ENCODE measurements around the gene CCDC171. TPM values are rescaled to one million over a fixed set of nuclear protein-coding genes. Genes with fewer than 3 reads are reported as not detected.

CCDC171 gene
- total RNA-seq, 1 experiment from 2014 or later: 1.6 TPM

DNA sequence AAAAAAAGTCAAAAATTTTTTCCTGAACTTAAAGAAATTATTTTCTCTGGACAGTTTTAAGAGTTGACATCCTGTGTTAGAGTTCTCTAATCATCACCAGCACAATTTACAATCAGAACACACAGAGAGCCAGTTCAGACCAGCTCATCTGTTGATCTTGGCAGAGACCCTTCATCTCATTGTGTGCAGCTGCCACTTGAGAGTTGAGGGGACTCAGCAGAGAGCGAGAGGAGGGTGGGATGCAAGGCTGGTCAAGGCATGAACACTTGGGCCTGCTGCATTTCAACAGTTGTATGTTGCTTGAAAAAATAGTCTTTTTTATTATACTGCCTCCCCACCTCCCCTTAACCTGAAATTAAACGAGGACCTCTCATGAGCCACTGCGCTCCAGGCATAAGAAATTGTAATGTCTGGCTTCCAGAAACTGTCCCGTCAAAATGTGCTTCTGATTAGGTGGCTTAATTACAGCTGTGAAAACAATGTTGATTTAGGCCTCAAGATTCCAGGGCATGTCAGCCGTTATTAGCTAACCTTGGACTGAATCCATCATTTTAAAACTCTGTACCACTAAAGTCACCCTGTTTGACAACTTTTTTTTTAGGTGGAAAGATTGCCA is 383.6 kb downstream of the CCDC171 start:
- CTCF ChIA-PET: interaction anchor here (0.5 kb wide), 1 partner anchor 1597 kb away, joined by 4 read pairs; no protein-coding TSS in a partner anchor
- no peak overlapping the region for H3K4me3 ChIP-seq (ENCODE audit: low read depth, low read length)
- POLR2A ChIA-PET: no interaction called here
- Mint-ChIP-seq H3K27me3 (ENCODE audit: insufficient read depth, unreplicated experiment) (no peaks in the 10 kb centered on the region), H3K4me1 (ENCODE audit: low read depth, unreplicated experiment) (no peaks in the 10 kb centered on the region), H3K36me3 (ENCODE audit: insufficient read depth, unreplicated experiment) (no peaks in the 10 kb centered on the region), H3K27ac (ENCODE audit: unreplicated experiment) (no peak overlapping the region), H3K4me3 (ENCODE audit: unreplicated experiment) (no peak overlapping the region), H3K9me3 (ENCODE audit: unreplicated experiment) (no peaks in the 10 kb centered on the region)
- no peak for TF ChIP-seq CTCF (IDR thresholded peaks at IDR 0.05; ENCODE audit: insufficient read depth in 1 of 2, low read depth in 1 of 2, low read length in 1 of 2, severe bottlenecking in 1 of 2, unreplicated experiment in 1 of 2)
- BruUV-seq (replicated peaks): no TSS peak
- H3K9me3 ChIP-seq: no peaks in the 10 kb centered on the region
- intact Hi-C loops (cut with micrococcal nuclease; ENCODE audit: unreplicated experiment): no loop called here
- no peaks in the 10 kb centered on the region for H3K4me1 ChIP-seq
- H3K27me3 ChIP-seq (replicated peaks; ENCODE audit: control insufficient read depth, insufficient read depth, low read length): no peaks in the 10 kb centered on the region
- no peaks in the 10 kb centered on the region for H3K36me3 ChIP-seq (ENCODE audit: control insufficient read depth, insufficient read depth, low read length)
- no peak for DNase-seq

DNA sequence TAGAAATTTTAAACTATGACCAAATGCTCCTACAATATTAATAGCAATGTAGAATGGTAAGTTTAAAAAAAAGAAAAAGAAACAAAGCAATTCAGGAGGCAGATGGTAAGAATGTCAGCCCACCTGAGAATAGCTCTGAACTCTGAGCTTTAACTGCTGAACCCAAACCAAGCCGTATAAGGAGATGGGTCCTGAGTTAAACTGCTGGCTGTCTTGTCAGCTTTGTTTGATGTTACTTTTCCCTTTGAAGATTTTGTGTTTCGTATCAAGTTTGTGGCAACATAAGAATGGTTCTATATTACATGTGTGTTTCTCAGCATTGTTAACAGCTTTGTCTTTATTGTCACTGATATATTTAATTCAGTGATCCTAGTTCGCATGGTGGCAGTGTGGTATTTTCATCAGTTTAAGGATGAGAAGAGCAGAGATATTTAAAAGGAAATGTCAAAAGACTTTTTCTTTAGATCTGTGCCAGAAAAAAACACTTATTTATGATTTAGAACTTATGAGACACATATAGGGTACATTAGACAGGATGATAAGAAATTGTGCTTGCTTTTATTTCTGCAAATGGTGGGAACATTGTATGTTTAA is 390.1 kb downstream of the CCDC171 start:
- intact Hi-C loops (cut with micrococcal nuclease; ENCODE audit: unreplicated experiment): no loop called here
- Histone ChIP-seq H3K27me3 (replicated peaks; ENCODE audit: control insufficient read depth, insufficient read depth, low read length) (no peaks in the 10 kb centered on the region), H3K9me3 (no peaks in the 10 kb centered on the region), H3K36me3 (ENCODE audit: control insufficient read depth, insufficient read depth, low read length) (no peaks in the 10 kb centered on the region), H3K4me3 (ENCODE audit: low read depth, low read length) (no peak overlapping the region), H3K4me1 (no peaks in the 10 kb centered on the region)
- DNase-seq: no peak
- Mint-ChIP-seq H3K4me3 (ENCODE audit: unreplicated experiment) (no peak overlapping the region), H3K36me3 (ENCODE audit: insufficient read depth, unreplicated experiment) (no peaks in the 10 kb centered on the region), H3K4me1 (ENCODE audit: low read depth, unreplicated experiment) (no peaks in the 10 kb centered on the region), H3K27ac (ENCODE audit: unreplicated experiment) (no peak overlapping the region), H3K9me3 (ENCODE audit: unreplicated experiment) (no peaks in the 10 kb centered on the region), H3K27me3 (ENCODE audit: insufficient read depth, unreplicated experiment) (no peaks in the 10 kb centered on the region)
- CTCF ChIA-PET: no interaction called here
- BruUV-seq (replicated peaks): no TSS peak
- TF ChIP-seq CTCF (IDR thresholded peaks at IDR 0.05; ENCODE audit: insufficient read depth in 1 of 2, low read depth in 1 of 2, low read length in 1 of 2, severe bottlenecking in 1 of 2, unreplicated experiment in 1 of 2): no peak
- POLR2A ChIA-PET: no interaction called here

- Mint-ChIP-seq H3K27me3 (ENCODE audit: insufficient read depth, unreplicated experiment) (no peaks in the 10 kb centered on the region), H3K4me3 (ENCODE audit: unreplicated experiment) (no peak overlapping the region), H3K27ac (ENCODE audit: unreplicated experiment) (no peak overlapping the region), H3K9me3 (ENCODE audit: unreplicated experiment) (no peaks in the 10 kb centered on the region), H3K36me3 (ENCODE audit: insufficient read depth, unreplicated experiment) (no peaks in the 10 kb centered on the region), H3K4me1 (ENCODE audit: low read depth, unreplicated experiment) (no peaks in the 10 kb centered on the region)
- intact Hi-C loops (cut with micrococcal nuclease; ENCODE audit: unreplicated experiment): no loop called here
- H3K9me3 ChIP-seq: no peaks in the 10 kb centered on the region
- POLR2A ChIA-PET: no interaction called here
- no peak overlapping the region for H3K4me3 ChIP-seq (ENCODE audit: low read depth, low read length)
- H3K27me3 ChIP-seq (replicated peaks; ENCODE audit: control insufficient read depth, insufficient read depth, low read length): no peaks in the 10 kb centered on the region
- no peaks in the 10 kb centered on the region for H3K36me3 ChIP-seq (ENCODE audit: control insufficient read depth, insufficient read depth, low read length)
- CTCF ChIA-PET: interaction anchor here (0.6 kb wide), 1 partner anchor 20 kb away, joined by 3 read pairs; no protein-coding TSS in a partner anchor
- H3K4me1 ChIP-seq: no peaks in the 10 kb centered on the region
- BruUV-seq (replicated peaks): no TSS peak
- TF ChIP-seq CTCF (IDR thresholded peaks at IDR 0.05; ENCODE audit: insufficient read depth in 1 of 2, low read depth in 1 of 2, low read length in 1 of 2, severe bottlenecking in 1 of 2, unreplicated experiment in 1 of 2): no peak
- no peak for DNase-seq
Measured at GRCh38 chr9:15944341-15944740, 391.5 kb downstream of the CCDC171 start.
